ENCODE data around the gene NPHP4. TPM values are rescaled to one million over a fixed set of nuclear protein-coding genes. Genes with fewer than 3 reads are reported as not detected.

NPHP4 gene
- total and polyA plus RNA-seq, 9 of the 15 experiments (the other 6 are each of a cell fraction or from before 2014, with no cell fraction given) = 0.52 to 26.2 (median 6.7) TPM

DNA sequence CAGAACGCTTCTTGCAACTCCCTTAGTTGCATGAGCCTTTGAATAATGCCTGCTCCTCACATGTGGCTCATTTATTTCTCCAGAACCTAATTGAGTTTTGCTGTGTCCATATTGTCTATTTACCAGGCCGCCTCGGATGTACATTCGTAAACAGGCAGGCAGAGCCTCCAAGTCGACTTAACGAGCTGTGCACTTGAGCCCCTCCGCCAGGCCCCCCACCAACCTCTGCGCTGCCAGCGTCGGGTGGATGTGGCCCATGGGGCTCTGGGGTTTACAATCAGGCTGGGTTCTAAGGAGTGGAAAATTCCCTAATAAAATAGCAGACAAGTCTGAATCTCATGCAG, 106.1 kb downstream of the NPHP4 start (continued):
- TF ChIP-seq, protein P1, sequence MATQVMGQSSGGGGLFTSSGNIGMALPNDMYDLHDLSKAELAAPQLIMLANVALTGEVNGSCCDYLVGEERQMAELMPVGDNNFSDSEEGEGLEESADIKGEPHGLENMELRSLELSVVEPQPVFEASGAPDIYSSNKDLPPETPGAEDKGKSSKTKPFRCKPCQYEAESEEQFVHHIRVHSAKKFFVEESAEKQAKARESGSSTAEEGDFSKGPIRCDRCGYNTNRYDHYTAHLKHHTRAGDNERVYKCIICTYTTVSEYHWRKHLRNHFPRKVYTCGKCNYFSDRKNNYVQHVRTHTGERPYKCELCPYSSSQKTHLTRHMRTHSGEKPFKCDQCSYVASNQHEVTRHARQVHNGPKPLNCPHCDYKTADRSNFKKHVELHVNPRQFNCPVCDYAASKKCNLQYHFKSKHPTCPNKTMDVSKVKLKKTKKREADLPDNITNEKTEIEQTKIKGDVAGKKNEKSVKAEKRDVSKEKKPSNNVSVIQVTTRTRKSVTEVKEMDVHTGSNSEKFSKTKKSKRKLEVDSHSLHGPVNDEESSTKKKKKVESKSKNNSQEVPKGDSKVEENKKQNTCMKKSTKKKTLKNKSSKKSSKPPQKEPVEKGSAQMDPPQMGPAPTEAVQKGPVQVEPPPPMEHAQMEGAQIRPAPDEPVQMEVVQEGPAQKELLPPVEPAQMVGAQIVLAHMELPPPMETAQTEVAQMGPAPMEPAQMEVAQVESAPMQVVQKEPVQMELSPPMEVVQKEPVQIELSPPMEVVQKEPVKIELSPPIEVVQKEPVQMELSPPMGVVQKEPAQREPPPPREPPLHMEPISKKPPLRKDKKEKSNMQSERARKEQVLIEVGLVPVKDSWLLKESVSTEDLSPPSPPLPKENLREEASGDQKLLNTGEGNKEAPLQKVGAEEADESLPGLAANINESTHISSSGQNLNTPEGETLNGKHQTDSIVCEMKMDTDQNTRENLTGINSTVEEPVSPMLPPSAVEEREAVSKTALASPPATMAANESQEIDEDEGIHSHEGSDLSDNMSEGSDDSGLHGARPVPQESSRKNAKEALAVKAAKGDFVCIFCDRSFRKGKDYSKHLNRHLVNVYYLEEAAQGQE (IDR thresholded peaks at IDR 0.05; ENCODE audit: borderline replicate concordance) = no peak
- TF ChIP-seq, protein P1 (CRISPR knock-in tag; IDR thresholded peaks at IDR 0.05; ENCODE audit: low read depth) = no peak
- TF ChIP-seq HDAC8 (tag; IDR thresholded peaks at IDR 0.05) (no peak), ILF3 (IDR thresholded peaks at IDR 0.05; ENCODE audit: borderline replicate concordance) (0 out of 2 replicates have a peak, but pooled peaks have one; percentile 7), ZBTB7A (IDR thresholded peaks at IDR 0.05; ENCODE audit: borderline replicate concordance, control insufficient read depth, low read depth, low read length) (0 out of 2 replicates have a peak, but pooled peaks have one; percentile 8), ARNT (IDR thresholded peaks at IDR 0.05) (0 out of 4 replicates have a peak, but pooled peaks of 1 of the 2 experiments have one; percentile 1), POLR3A (IDR thresholded peaks at IDR 0.05; ENCODE audit: borderline replicate concordance, extremely low read depth, insufficient read depth, insufficient read length) (no peak), IRF2 (CRISPR knock-in tag; IDR thresholded peaks at IDR 0.05) (no peak), RB1 (IDR thresholded peaks at IDR 0.05; ENCODE audit: low read depth) (no peak), ZNF263 (CRISPR knock-in tag; IDR thresholded peaks at IDR 0.05; ENCODE audit: borderline replicate concordance) (no peak), L3MBTL2 (IDR thresholded peaks at IDR 0.05) (peak; percentile 24), ETV6 (IDR thresholded peaks at IDR 0.05; ENCODE audit: borderline replicate concordance in 1 of 2, low read depth in 2 of 2, low read length in 1 of 2) (no peak), ETV6 (CRISPR knock-in tag; IDR thresholded peaks at IDR 0.05; ENCODE audit: borderline replicate concordance) (no peak), ZNF431 (CRISPR knock-in tag; IDR thresholded peaks at IDR 0.05) (no peak)
- TF ChIP-seq, protein P2, sequence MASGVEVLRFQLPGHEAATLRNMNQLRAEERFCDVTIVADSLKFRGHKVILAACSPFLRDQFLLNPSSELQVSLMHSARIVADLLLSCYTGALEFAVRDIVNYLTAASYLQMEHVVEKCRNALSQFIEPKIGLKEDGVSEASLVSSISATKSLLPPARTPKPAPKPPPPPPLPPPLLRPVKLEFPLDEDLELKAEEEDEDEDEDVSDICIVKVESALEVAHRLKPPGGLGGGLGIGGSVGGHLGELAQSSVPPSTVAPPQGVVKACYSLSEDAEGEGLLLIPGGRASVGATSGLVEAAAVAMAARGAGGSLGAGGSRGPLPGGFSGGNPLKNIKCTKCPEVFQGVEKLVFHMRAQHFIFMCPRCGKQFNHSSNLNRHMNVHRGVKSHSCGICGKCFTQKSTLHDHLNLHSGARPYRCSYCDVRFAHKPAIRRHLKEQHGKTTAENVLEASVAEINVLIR (CRISPR knock-in tag; IDR thresholded peaks at IDR 0.05) = no peak
